Measurements from ENCODE around the gene SAMD9.

DNA sequence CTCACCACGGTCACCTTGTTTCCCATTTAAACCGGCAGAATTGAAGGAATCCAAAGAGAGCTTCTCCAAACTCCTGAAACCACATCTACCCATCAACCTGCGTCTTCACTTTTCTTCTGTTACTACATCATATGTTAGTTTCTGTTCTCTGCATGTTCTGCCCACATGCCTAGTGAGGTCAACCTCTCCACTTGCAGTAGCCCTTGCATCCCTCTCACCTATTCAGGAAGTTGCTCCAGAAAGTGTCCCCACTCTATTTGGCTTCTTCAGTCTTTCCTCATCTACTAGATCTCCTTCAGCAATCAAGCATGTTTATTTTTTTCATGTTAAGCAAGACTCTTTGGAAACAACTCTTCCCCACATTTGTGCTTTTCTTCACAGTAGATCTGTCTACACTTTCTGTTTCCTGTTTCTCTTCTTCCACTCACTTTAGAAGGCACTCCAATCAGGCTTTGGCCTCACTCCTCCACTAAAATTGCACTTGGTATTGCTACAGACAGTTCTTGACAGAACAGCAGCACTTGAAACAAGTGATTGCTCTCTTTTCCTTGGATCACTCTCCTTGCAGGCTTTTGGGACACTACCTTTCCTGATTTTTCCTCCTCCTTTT lies 22.9 kb upstream of the SAMD9 start:
- TF ChIP-seq, protein P1, sequence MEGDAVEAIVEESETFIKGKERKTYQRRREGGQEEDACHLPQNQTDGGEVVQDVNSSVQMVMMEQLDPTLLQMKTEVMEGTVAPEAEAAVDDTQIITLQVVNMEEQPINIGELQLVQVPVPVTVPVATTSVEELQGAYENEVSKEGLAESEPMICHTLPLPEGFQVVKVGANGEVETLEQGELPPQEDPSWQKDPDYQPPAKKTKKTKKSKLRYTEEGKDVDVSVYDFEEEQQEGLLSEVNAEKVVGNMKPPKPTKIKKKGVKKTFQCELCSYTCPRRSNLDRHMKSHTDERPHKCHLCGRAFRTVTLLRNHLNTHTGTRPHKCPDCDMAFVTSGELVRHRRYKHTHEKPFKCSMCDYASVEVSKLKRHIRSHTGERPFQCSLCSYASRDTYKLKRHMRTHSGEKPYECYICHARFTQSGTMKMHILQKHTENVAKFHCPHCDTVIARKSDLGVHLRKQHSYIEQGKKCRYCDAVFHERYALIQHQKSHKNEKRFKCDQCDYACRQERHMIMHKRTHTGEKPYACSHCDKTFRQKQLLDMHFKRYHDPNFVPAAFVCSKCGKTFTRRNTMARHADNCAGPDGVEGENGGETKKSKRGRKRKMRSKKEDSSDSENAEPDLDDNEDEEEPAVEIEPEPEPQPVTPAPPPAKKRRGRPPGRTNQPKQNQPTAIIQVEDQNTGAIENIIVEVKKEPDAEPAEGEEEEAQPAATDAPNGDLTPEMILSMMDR (conservative IDR thresholded peaks at IDR 0.05) = no peak
- TF ChIP-seq EZH2 (IDR thresholded peaks at IDR 0.05; ENCODE audit: low read depth) = no peak
